GM12801 (cell line): ENCODE data around the gene NETO1.

Experiments
- TF ChIP-seq, protein P1 (sequence below): IDR thresholded peaks from one replicate; pipeline ENCODE4 v1.5.1; 2011; ENCODE audit warnings: control low read depth; ENCODE audit not compliant: insufficient read length; ENCODE audit errors: extremely low read depth

The NETO1 gene, protein sequence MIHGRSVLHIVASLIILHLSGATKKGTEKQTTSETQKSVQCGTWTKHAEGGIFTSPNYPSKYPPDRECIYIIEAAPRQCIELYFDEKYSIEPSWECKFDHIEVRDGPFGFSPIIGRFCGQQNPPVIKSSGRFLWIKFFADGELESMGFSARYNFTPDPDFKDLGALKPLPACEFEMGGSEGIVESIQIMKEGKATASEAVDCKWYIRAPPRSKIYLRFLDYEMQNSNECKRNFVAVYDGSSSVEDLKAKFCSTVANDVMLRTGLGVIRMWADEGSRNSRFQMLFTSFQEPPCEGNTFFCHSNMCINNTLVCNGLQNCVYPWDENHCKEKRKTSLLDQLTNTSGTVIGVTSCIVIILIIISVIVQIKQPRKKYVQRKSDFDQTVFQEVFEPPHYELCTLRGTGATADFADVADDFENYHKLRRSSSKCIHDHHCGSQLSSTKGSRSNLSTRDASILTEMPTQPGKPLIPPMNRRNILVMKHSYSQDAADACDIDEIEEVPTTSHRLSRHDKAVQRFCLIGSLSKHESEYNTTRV

DNA sequence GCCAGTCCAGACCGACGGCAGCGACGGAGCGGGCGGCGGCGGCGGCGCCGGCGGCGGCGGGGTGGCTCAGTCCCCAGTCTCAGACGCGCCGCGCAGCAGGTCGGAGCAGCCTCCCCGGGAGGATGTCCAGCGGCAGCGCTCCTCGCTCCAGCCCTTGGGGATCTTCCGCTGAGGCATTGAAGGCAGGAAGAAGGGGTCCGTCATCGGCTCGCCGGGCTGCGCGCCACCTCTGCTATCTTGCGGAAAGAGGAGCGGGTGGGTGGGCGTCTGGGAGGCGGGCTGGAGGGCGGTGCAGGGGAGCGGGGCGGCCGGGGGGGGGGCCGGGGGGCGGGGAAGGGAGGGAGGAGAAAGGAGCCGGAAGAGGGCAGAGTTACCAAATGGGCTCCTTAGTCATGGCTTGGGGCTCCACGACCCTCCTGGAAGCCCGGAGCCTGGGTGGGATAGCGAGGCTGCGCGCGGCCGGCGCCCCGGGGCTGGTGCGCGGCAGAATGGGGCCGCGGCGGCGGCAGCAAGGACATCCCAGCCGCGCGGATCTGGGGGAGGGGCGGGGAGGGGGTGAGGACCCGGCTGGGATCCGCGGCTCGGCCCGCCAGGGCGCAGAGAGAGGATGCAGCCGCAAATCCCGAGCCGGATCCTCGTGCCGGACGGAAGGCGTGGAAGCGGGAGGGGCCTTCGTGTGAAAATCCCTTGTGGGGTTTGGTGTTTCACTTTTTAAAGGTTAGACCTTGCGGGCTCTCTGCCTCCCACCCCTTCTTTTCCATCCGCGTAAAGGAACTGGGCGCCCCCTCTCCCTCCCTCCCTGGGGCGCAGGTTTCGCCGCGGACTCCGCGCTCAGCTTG is at the start of gene NETO1:
Gene NETO1, minus strand, starts transcription at position 242 of the 839 bp plus-strand sequence. CDS start 696 bp downstream, outside the sequence.
- TF ChIP-seq, protein P1, sequence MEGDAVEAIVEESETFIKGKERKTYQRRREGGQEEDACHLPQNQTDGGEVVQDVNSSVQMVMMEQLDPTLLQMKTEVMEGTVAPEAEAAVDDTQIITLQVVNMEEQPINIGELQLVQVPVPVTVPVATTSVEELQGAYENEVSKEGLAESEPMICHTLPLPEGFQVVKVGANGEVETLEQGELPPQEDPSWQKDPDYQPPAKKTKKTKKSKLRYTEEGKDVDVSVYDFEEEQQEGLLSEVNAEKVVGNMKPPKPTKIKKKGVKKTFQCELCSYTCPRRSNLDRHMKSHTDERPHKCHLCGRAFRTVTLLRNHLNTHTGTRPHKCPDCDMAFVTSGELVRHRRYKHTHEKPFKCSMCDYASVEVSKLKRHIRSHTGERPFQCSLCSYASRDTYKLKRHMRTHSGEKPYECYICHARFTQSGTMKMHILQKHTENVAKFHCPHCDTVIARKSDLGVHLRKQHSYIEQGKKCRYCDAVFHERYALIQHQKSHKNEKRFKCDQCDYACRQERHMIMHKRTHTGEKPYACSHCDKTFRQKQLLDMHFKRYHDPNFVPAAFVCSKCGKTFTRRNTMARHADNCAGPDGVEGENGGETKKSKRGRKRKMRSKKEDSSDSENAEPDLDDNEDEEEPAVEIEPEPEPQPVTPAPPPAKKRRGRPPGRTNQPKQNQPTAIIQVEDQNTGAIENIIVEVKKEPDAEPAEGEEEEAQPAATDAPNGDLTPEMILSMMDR = no peak

DNA sequence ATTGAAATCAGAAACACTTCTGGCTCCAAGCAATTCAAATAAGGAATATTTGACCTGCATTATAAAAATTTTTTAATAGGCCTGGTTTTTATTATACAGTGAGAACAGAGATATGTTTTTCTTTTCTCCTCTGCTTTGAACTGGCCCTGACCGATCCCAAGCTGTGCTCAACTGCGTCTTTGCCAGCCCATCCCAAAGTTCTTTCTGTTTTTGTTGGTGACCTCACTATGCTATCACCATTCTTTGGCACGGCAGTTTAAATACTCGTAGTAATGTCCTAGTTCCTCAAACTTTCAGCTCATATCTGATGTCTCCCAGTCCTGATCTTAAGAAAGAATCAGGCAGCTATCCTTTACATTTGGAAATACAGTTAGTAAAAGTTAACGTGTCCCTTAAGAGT is 42.3 kb upstream of the NETO1 start:
- TF ChIP-seq, protein P1 = no peak

DNA sequence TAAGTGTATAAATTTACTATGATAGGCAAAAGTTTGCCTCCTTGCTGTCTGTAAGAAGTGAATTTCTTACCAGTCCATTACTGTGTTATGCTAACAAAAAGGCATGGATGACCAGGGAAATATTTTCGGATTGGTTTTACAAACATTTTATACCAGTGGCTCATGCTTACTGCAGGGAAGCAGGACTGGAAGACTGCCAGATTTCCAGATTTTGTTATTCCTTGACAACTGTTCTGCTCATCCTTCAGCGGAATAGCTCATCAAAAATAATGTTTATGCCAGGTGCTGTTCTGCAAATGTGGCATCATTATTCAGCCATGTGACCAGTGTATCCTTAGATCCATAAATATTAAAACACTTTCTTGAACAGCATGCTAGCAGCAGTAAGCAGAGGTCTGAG is 40.4 kb upstream of the NETO1 start:
- TF ChIP-seq, protein P1 = no peak

DNA sequence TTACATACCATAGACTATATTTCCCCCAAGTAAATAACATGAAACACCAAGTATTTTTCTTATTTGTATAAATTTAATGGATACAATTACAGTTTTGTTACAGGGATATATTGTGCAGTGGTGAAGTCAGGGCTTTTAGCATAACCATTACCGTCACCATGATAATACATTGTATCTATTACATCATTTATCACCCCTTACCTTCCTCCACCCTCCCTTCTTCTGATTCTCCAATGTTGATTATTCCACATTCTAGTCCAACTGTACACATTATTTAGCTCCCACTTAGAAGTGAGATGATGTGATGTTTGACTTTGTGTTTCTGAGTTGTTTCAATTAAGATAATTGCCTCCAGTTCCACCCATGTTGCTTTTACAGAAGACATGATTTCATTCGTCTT is 35.2 kb upstream of the NETO1 start:
- TF ChIP-seq, protein P1 = no peak

DNA sequence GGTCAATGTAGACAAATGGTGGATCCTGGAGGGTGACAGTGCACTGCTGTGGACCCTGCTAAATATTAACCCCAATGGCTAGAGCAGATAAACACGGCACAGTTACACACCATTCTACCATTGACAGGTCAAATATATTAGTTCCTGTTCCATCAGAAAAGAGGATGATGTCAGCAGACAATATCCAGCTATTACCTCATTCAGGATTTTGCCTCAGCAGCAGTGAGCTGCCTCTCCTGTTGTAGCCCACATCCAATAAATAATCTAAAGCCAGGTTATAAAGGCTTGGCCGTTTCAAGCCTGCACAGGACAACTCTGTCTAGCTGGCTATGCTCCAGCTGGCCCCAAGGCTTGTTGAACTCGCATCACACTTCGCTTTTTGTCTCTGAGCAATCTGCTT is 31.6 kb upstream of the NETO1 start:
- TF ChIP-seq, protein P1 = no peak

DNA sequence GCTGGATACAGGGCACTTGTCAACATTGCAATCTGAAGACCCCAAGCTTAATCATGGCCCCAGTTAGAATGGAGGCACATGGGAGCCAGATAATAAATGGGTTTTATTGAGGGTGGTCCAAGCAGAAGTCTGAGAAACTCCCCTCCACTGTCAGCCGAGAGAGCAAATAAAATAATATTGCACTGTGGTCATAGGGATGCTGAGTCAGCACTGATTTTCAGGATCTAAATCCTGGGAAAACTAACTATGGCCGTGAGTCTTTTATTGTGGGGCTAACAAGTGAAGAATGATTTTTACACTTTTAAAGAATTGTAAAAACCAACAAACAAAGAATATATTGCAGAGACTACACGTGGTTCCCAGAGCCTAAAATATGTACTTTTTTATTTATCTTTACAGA is 31.1 kb upstream of the NETO1 start:
- TF ChIP-seq, protein P1 = no peak

DNA sequence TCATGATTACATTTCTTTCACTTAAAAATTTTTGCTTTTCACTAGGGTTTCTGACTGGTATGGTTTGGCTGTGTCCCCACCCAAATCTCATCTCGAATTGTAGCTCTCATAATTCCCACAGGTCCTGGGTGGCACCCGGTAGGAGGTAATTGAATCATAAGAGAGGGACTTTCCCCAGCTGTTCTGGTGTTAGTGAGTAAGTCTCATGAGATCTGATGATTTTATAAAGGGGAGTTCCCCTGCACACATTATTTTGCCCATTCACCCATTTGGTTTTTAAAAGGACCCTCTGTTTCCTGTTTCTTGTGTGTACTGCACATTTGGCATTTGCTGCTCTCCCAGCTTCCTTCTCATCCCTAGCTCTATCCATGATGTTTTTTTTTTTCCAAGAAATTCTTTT is 27.8 kb upstream of the NETO1 start:
- TF ChIP-seq, protein P1 = no peak
